K562 (cell line): ENCODE data around the gene RNF151. TPM values are rescaled to one million over a fixed set of nuclear protein-coding genes. Genes with fewer than 3 reads are reported as not detected.

Source experiments
- ATAC-seq: fragments of 200-7000 bp; cut with Tn5 transposase; 3 replicates; pipeline ENCODE4 v1.9.1; 2020; ENCODE audit warnings: moderate library complexity
- BruUV-seq: library from RNA; stranded (reverse); fragments of 400-500 nt; replicated peaks from 2 replicates; lab custom pipeline; 2021; lab: Mats Ljungman, UMichigan
- CTCF ChIA-PET: fragments of 300-600 bp; formaldehyde crosslinking; extraction: SDS; loops from one replicate; lab custom pipeline; 2021; ENCODE audit warnings: low intra/inter-chr PET ratio; lab: Yijun Ruan, JAX
- POLR2A ChIA-PET: fragments of 300-600, 350-650 bp; sonication (Branson Sonifier 250); formaldehyde crosslinking; extraction: SDS; loops from one replicate; lab custom pipeline; 2021; ENCODE audit warnings: antibody characterized with exemption, inconsistent platforms; lab: Yijun Ruan, JAX
- DNase-seq, 4 experiments: peaks; one replicate each; pipeline versions ENCODE4 v3.0.0 to v3.0.0-alpha.2; 2011 to 2018; ENCODE audit warnings: low spot score in 3 of 4, mixed read lengths in 3 of 4; ENCODE audit errors: extremely low read depth in 1 of 4
- FAIRE-seq: peaks from 2 replicates; lab custom pipeline; 2011; peaks lifted over from hg19 to GRCh38; lab: Jason Lieb, UNC
- H2AFZ ChIP-seq: 2 replicates; pipeline ENCODE4 v1.6.0; 2011; ENCODE audit warnings: low read depth, low read length, control low read depth, inconsistent platforms
- H3K27ac ChIP-seq: fragments of 200-600 bp; 3 replicates; pipeline ENCODE4 v1.8.0; 2011; ENCODE audit warnings: low read depth, mild to moderate bottlenecking, control low read depth, inconsistent platforms, low read length, moderate library complexity, mixed read lengths; ENCODE audit errors: extremely low read depth
- H3K27me3 ChIP-seq, 2 experiments: fragments of 300-600 bp in 1 of 2; 2 replicates in 1 of 2; 3 replicates in 1 of 2; pipeline versions ENCODE4 v1.6.0 to v1.8.0; 2011; ENCODE audit warnings: inconsistent platforms in 2 of 2, low read length in 2 of 2, mild to moderate bottlenecking in 1 of 2, mixed read lengths in 1 of 2, moderate library complexity in 1 of 2; ENCODE audit not compliant: control insufficient read depth in 2 of 2, insufficient read depth in 2 of 2
- H3K36me3 ChIP-seq: fragments of 300-600 bp; 3 replicates; pipeline ENCODE4 v1.8.0; 2011; ENCODE audit warnings: mild to moderate bottlenecking, low read length, inconsistent platforms; ENCODE audit not compliant: control insufficient read depth, insufficient read depth
- H3K4me1 ChIP-seq, 2 experiments: fragments of 200-600 bp in 1 of 2; replicated peaks in 1 of 2; 2 replicates in 1 of 2; 3 replicates in 1 of 2; pipeline versions ENCODE4 v1.5.1 to v1.8.0; 2011; ENCODE audit warnings: inconsistent platforms in 2 of 2, low read length in 2 of 2, mild to moderate bottlenecking in 1 of 2, mixed read lengths in 1 of 2, moderate library complexity in 1 of 2; ENCODE audit not compliant: control insufficient read depth in 2 of 2, insufficient read depth in 2 of 2
- H3K4me2 ChIP-seq: 2 replicates; pipeline ENCODE4 v1.6.1; 2011; ENCODE audit warnings: low read length, control low read depth, inconsistent platforms, mixed read lengths; ENCODE audit not compliant: insufficient read depth
- H3K4me3 ChIP-seq: fragments of 200-600 bp; sonication (generic), shearing (Covaris generic); 2 replicates; pipeline ENCODE4 v1.5.1; 2016; ENCODE audit warnings: control low read depth, inconsistent platforms
- H3K79me2 ChIP-seq: fragments of 200-600 bp; 3 replicates; pipeline ENCODE4 v1.8.0; 2011; ENCODE audit warnings: low read length, inconsistent platforms; ENCODE audit not compliant: control insufficient read depth, insufficient read depth
- H3K9ac ChIP-seq, 2 experiments: 2 replicates each; pipeline versions ENCODE4 v1.6.0 to v1.6.1; 2011; ENCODE audit warnings: low read depth in 2 of 2, low read length in 2 of 2, control low read depth in 1 of 2, inconsistent platforms in 1 of 2, mild to moderate bottlenecking in 1 of 2, mixed read lengths in 1 of 2; ENCODE audit not compliant: insufficient read depth in 1 of 2
- H3K9me1 ChIP-seq: one replicate; pipeline ENCODE4 v1.6.0; 2011; ENCODE audit warnings: inconsistent platforms, mild to moderate bottlenecking, low read length, moderate library complexity; ENCODE audit not compliant: control insufficient read depth, insufficient read depth
- H3K9me3 ChIP-seq: replicated peaks from 2 replicates; pipeline ENCODE4 v1.5.1; 2011; ENCODE audit warnings: low read depth, low read length, inconsistent platforms; ENCODE audit not compliant: control insufficient read depth, insufficient read depth
- H4K20me1 ChIP-seq: replicated peaks from 2 replicates; pipeline ENCODE4 v1.6.1; 2011; ENCODE audit warnings: low read length, inconsistent platforms, mixed read lengths; ENCODE audit not compliant: control insufficient read depth, insufficient read depth
- ARID3B ChIP-seq: fragments of 250-450 bp; sonication (Bioruptor Pico); IDR thresholded peaks from 2 replicates; pipeline ENCODE4 v1.4.0; 2020; ENCODE audit warnings: borderline replicate concordance
- BHLHE40 ChIP-seq: IDR thresholded peaks from 2 replicates; pipeline ENCODE4 v1.6.1; 2011; ENCODE audit warnings: low read length, improper control_type of control experiment
- ERF ChIP-seq: fragments of 450-650 bp; formaldehyde crosslinking; IDR thresholded peaks from 2 replicates; pipeline ENCODE4 v1.4.0; 2020; ENCODE audit warnings: mild to moderate bottlenecking, mixed read lengths
- MAFF ChIP-seq: IDR thresholded peaks from 2 replicates; pipeline ENCODE4 v1.6.1; 2012; ENCODE audit warnings: low read length, improper control_type of control experiment
- MXD1 ChIP-seq: fragments of 250-450 bp; sonication (Bioruptor Pico); IDR thresholded peaks from 2 replicates; pipeline ENCODE4 v1.8.0; 2021; ENCODE audit warnings: borderline replicate concordance, mild to moderate bottlenecking, moderate library complexity; ENCODE audit not compliant: poor library complexity, severe bottlenecking
- ZNF143 ChIP-seq: sonication (generic); formaldehyde crosslinking; IDR thresholded peaks from 2 replicates; pipeline ENCODE4 v1.9.0; 2022; ENCODE audit warnings: mild to moderate bottlenecking, missing genetic modification reagents
- WGBS: fragments of 100-300 bp; shearing (Covaris generic); methylation state at CpG from one replicate; pipeline ENCODE4 v1.1.6; 2016; ENCODE audit warnings: low coverage, mixed read lengths; ENCODE audit not compliant: insufficient coverage; ENCODE audit errors: missing lambda C conversion rate; 5-methylcytosine and 5-hydroxymethylcytosine counted together
- in situ Hi-C: fragments of 300-500 bp; cut with MboI; formaldehyde crosslinking; loops from 4 replicates; pipeline ENCODE4 v1.15.0; 2018; ENCODE audit warnings: inconsistent platforms, mixed read lengths
- intact Hi-C: fragments of 100-400 bp; cut with micrococcal nuclease; formaldehyde crosslinking; loops from 2 replicates; pipeline ENCODE4 v1.14.2; 2022
- polyA plus RNA-seq, 8 experiments: library from polyadenylated mRNA; depleted of rRNA in 4 of 8; stranded (reverse) in 5 of 8; unstranded in 3 of 8; fragments of >200 nt; fragmentation: Nextera tagmentation in 2 of 8; fragmentation: Illumina TruSeq in 1 of 8; extraction: Ambion mirVana in 2 of 8; extraction: Trizol in 1 of 8; gene quantifications; 2 replicates each; pipeline versions ENCODE4 v1.2.1 to v1.2.3, GENCODE V29; 2011 to 2014; ENCODE audit warnings: inconsistent platforms in 1 of 8, missing spikeins in 1 of 8
- total RNA-seq, 7 experiments: library from RNA; depleted of rRNA in 6 of 7; stranded (reverse); fragments of >200 nt in 6 of 7; fragmentation: Illumina TruSeq in 2 of 7; extraction: Trizol in 2 of 7; gene quantifications; 2 replicates each; pipeline versions ENCODE4 v1.2.1 to v1.2.3, GENCODE V29; 2011 to 2021; ENCODE audit warnings: low replicate concordance in 1 of 7

The RNF151 gene
- total and polyA plus RNA-seq, 9 of the 15 experiments (the other 6 are each of a cell fraction or from before 2014, with no cell fraction given): not detected

GRCh38 chr16:1919327-1919998 lies 47.2 kb upstream of the RNF151 start:
- H3K9ac ChIP-seq: no peak overlapping the region
- no peak overlapping the region for H3K4me2 ChIP-seq
- no peak overlapping the region for H2AFZ ChIP-seq
- H3K36me3 ChIP-seq: no peaks in the 10 kb centered on the region
- H3K4me3 ChIP-seq: no peak overlapping the region
- WGBS: 25% methylated on average over 27 of the region's 30 CpGs
- no peaks in the 10 kb centered on the region for H3K79me2 ChIP-seq
- TF ChIP-seq MXD1: no peak
- no peak for TF ChIP-seq BHLHE40
- no peak for TF ChIP-seq MAFF
- no peak for TF ChIP-seq ERF
- no peak for TF ChIP-seq ZNF143 (CRISPR knock-in tag)
- TF ChIP-seq ARID3B: no peak
- H3K9me3 ChIP-seq: no peaks in the 10 kb centered on the region
- CTCF ChIA-PET: no interaction called here
- no peak for ATAC-seq
- H3K4me1 ChIP-seq: peaks cover 12 to 65% of the 10 kb centered on the region in 2 experiments; a peak in 4 of 5 replicates
- no peak for DNase-seq
- intact Hi-C loops (no loop called here), in situ Hi-C loops (no loop called here)
- 0 out of 2 replicates have a peak, but pooled peaks cover 11% of the 10 kb centered on the region for H4K20me1 ChIP-seq
- no peak for FAIRE-seq
- H3K27me3 ChIP-seq: peaks cover 20 to 37% of the 10 kb centered on the region in 2 experiments; a peak in 4 of 5 replicates
- no peaks in the 10 kb centered on the region for H3K9me1 ChIP-seq
- no peak overlapping the region for H3K27ac ChIP-seq
- POLR2A ChIA-PET: no interaction called here
- BruUV-seq: no TSS peak
